Neural progenitor cell (in vitro differentiated cells): ENCODE measurements around the gene CHMP5. TPM values are rescaled to one million over a fixed set of nuclear protein-coding genes. Genes with fewer than 3 reads are reported as not detected.
A peak's percentile ranks its signal among the peaks of the same experiment; 100 is the strongest.

Experiments
- DNase-seq: peaks from one replicate; pipeline ENCODE4 v3.0.0-alpha.2; 2016; ENCODE audit warnings: low spot score
- H2AFZ ChIP-seq: fragments of 200-600 bp; sonication (generic); replicated peaks from 2 replicates; pipeline ENCODE4 v1.6.1; 2016; ENCODE audit warnings: antibody characterized with exemption
- H3F3A ChIP-seq: fragments of 200-600 bp; sonication (generic); 2 replicates; pipeline ENCODE4 v1.6.1; 2016; ENCODE audit warnings: antibody characterized with exemption, low read depth
- H3K27ac ChIP-seq: fragments of 200-600 bp; sonication (generic); 2 replicates; pipeline ENCODE4 v1.5.1; 2016; ENCODE audit warnings: mild to moderate bottlenecking
- H3K27me3 ChIP-seq: fragments of 200-600 bp; sonication (generic); 2 replicates; pipeline ENCODE4 v1.6.1; 2016; ENCODE audit warnings: mild to moderate bottlenecking, moderate library complexity
- H3K36me3 ChIP-seq: fragments of 200-600 bp; sonication (generic); 2 replicates; pipeline ENCODE4 v1.5.1; 2016
- H3K4me1 ChIP-seq: fragments of 200-600 bp; sonication (generic); 2 replicates; pipeline ENCODE4 v1.6.1; 2016; ENCODE audit warnings: mixed run types
- H3K4me2 ChIP-seq: fragments of 200-600 bp; sonication (generic); 2 replicates; pipeline ENCODE4 v1.6.1; 2016
- H3K4me3 ChIP-seq: fragments of 200-600 bp; sonication (generic); 2 replicates; pipeline ENCODE4 v1.5.1; 2016
- H3K79me2 ChIP-seq: fragments of 200-600 bp; sonication (generic); 2 replicates; pipeline ENCODE4 v1.6.1; 2016; ENCODE audit warnings: low read depth
- H3K9ac ChIP-seq: fragments of 200-600 bp; sonication (generic); 2 replicates; pipeline ENCODE4 v1.6.1; 2016
- H3K9me3 ChIP-seq: fragments of 200-600 bp; sonication (generic); 2 replicates; pipeline ENCODE4 v1.5.1; 2016; ENCODE audit warnings: low read depth
- H4K20me1 ChIP-seq: fragments of 200-600 bp; sonication (generic); 2 replicates; pipeline ENCODE4 v1.6.1; 2016; ENCODE audit warnings: low read depth
- H3K27ac Mint-ChIP-seq: 3 replicates; pipeline ENCODE4 v1.8.0; 2021; ENCODE audit warnings: mixed read lengths
- H3K27me3 Mint-ChIP-seq: 2 replicates; pipeline ENCODE4 v1.8.0; 2022; ENCODE audit warnings: low read depth, mild to moderate bottlenecking, inconsistent platforms, moderate library complexity, mixed read lengths; ENCODE audit not compliant: insufficient read depth
- H3K36me3 Mint-ChIP-seq: 3 replicates; pipeline ENCODE4 v1.8.0; 2021; ENCODE audit warnings: mixed read lengths
- H3K4me1 Mint-ChIP-seq: 3 replicates; pipeline ENCODE4 v1.8.0; 2021; ENCODE audit warnings: mixed read lengths
- H3K4me3 Mint-ChIP-seq: 3 replicates; pipeline ENCODE4 v1.8.0; 2021; ENCODE audit warnings: mild to moderate bottlenecking, moderate library complexity, mixed read lengths
- H3K9me3 Mint-ChIP-seq: 3 replicates; pipeline ENCODE4 v1.8.0; 2020; ENCODE audit warnings: mixed read lengths
- CTCF ChIP-seq: fragments of 200-600 bp; sonication (generic); IDR thresholded peaks from 2 replicates; pipeline ENCODE4 v1.5.1; 2017; ENCODE audit warnings: antibody characterized with exemption, mild to moderate bottlenecking
- EZH2 ChIP-seq: fragments of 200-600 bp; sonication (generic); IDR thresholded peaks from 2 replicates; pipeline ENCODE4 v1.6.1; 2017; ENCODE audit warnings: antibody characterized with exemption, mild to moderate bottlenecking, moderate library complexity
- EZH2phosphoT487 ChIP-seq: fragments of 200-600 bp; sonication (generic); IDR thresholded peaks from 2 replicates; pipeline ENCODE4 v1.6.1; 2017; ENCODE audit warnings: antibody characterized with exemption
- total RNA-seq: library from RNA; depleted of rRNA; stranded (reverse); fragments of >200 nt; gene quantifications from 2 replicates; pipeline ENCODE4 v1.2.3, GENCODE V29; 2015; ENCODE audit warnings: low replicate concordance

CHMP5 gene
- total RNA-seq, 1 donor from 2014 or later = 135 TPM

- no peak overlapping the region for H3K9ac ChIP-seq
- no peaks in the 10 kb centered on the region for H4K20me1 ChIP-seq
- H3K4me2 ChIP-seq = no peak overlapping the region
- peaks cover 18% of the 10 kb centered on the region for H3K27me3 ChIP-seq
- H3K4me1 ChIP-seq = no peaks in the 10 kb centered on the region
- no peaks in the 10 kb centered on the region for H3K9me3 Mint-ChIP-seq
- no peak overlapping the region for H3K4me3 Mint-ChIP-seq
- TF ChIP-seq EZH2phosphoT487 (no peak), EZH2 (no peak), CTCF (no peak)
- H3K27ac Mint-ChIP-seq = peak overlapping the region; percentile 47
- no peak overlapping the region for H2AFZ ChIP-seq
- no peaks in the 10 kb centered on the region for H3K9me3 ChIP-seq
- H3K79me2 ChIP-seq = no peaks in the 10 kb centered on the region
- peaks cover 6% of the 10 kb centered on the region for H3K4me1 Mint-ChIP-seq
- no peaks in the 10 kb centered on the region for H3K36me3 ChIP-seq
- H3K27ac ChIP-seq = no peak overlapping the region
- no peaks in the 10 kb centered on the region for H3K36me3 Mint-ChIP-seq
- peaks cover 11% of the 10 kb centered on the region for H3K27me3 Mint-ChIP-seq
- no peaks in the 10 kb centered on the region for H3F3A ChIP-seq
- DNase-seq = no peak
- H3K4me3 ChIP-seq = no peak overlapping the region
These were observed 28.3 kb upstream of the CHMP5 start for GRCh38 chr9:33236571-33236970.

GRCh38 chr9:33239921-33240320, 24.9 kb upstream of the CHMP5 start, which contains the start of gene SPINK4:
SPINK4 (plus strand) TSS chr9:33240167; CDS start chr9:33240209, 42 bp downstream.
- Histone ChIP-seq H3K27me3 (peaks cover 15% of the 10 kb centered on the region), H3K4me3 (no peak within 1 kb of the TSS), H3K27ac (no peak within 1 kb of the TSS), H3K9ac (no peak within 1 kb of the TSS), H4K20me1 (no peaks in the 10 kb centered on the region), H3K4me2 (no peak within 1 kb of the TSS), H2AFZ (peak within 1 kb of the TSS; percentile 34), H3F3A (no peaks in the 10 kb centered on the region), H3K4me1 (no peaks in the 10 kb centered on the region), H3K36me3 (no peaks in the 10 kb centered on the region), H3K79me2 (no peaks in the 10 kb centered on the region), H3K9me3 (no peaks in the 10 kb centered on the region)
- DNase-seq = no peak
- H3K36me3 Mint-ChIP-seq = no peaks in the 10 kb centered on the region
- no peak for TF ChIP-seq EZH2
- no peak for TF ChIP-seq CTCF
- TF ChIP-seq EZH2phosphoT487 = no peak
- H3K4me3 Mint-ChIP-seq = no peak within 1 kb of the TSS
- peak within 1 kb of the TSS; percentile 34 for H3K27ac Mint-ChIP-seq
- H3K4me1 Mint-ChIP-seq = peaks cover 6% of the 10 kb centered on the region
- no peaks in the 10 kb centered on the region for H3K9me3 Mint-ChIP-seq
- H3K27me3 Mint-ChIP-seq = peaks cover 13% of the 10 kb centered on the region

- Mint-ChIP-seq H3K4me3 (no peak overlapping the region), H3K9me3 (no peaks in the 10 kb centered on the region), H3K27me3 (peaks cover 10% of the 10 kb centered on the region), H3K27ac (peak overlapping the region; percentile 34), H3K36me3 (no peaks in the 10 kb centered on the region), H3K4me1 (peaks cover 6% of the 10 kb centered on the region)
- no peak for TF ChIP-seq CTCF
- TF ChIP-seq EZH2 = no peak
- TF ChIP-seq EZH2phosphoT487 = no peak
- H3K36me3 ChIP-seq = no peaks in the 10 kb centered on the region
- peaks cover 5% of the 10 kb centered on the region for H3K27me3 ChIP-seq
- no peaks in the 10 kb centered on the region for H3K9me3 ChIP-seq
- no peak overlapping the region for H3K4me2 ChIP-seq
- no peaks in the 10 kb centered on the region for H3F3A ChIP-seq
- no peak overlapping the region for H3K27ac ChIP-seq
- no peak overlapping the region for H2AFZ ChIP-seq
- H4K20me1 ChIP-seq = no peaks in the 10 kb centered on the region
- no peak overlapping the region for H3K9ac ChIP-seq
- no peak overlapping the region for H3K4me3 ChIP-seq
- H3K79me2 ChIP-seq = no peaks in the 10 kb centered on the region
- DNase-seq = no peak
- no peaks in the 10 kb centered on the region for H3K4me1 ChIP-seq
These were observed 23.6 kb upstream of the CHMP5 start for GRCh38 chr9:33241298-33241697.
